Muscle of arm (tissue), 12 donors: Measurements from ENCODE around the gene KRI1. TPM values are rescaled to one million over a fixed set of nuclear protein-coding genes. Genes with fewer than 3 reads are reported as not detected.
"Not testable (repeated sequence)": the region's sequence is repeated elsewhere in the genome, so short reads cannot be mapped to it uniquely, and the experiment has no call there.

Source experiments
- DNase-seq: peaks from one replicate; pipeline ENCODE4 v3.0.0-alpha.2; 2013
- polyA plus RNA-seq, 12 donors: library from polyadenylated mRNA; unstranded; fragments of 120-200 nt; gene quantifications; one replicate each; pipeline ENCODE4 v1.2.1, GENCODE V29; 2013; ENCODE audit not compliant: insufficient read length in 12 of 12

Gene KRI1
- polyA plus RNA-seq, 12 donors, result 15.9 to 47.3 (median 22.8) TPM; not detected in 1

GRCh38 chr19:10551006-10551405, 14.8 kb downstream of the KRI1 start:
- not testable (repeated sequence) for DNase-seq

GRCh38 chr19:10550336-10550735, 15.5 kb downstream of the KRI1 start:
- DNase-seq, result no peak

- no peak for DNase-seq
Observed at GRCh38 chr19:10549733-10550132, 16.1 kb downstream of the KRI1 start.

DNA sequence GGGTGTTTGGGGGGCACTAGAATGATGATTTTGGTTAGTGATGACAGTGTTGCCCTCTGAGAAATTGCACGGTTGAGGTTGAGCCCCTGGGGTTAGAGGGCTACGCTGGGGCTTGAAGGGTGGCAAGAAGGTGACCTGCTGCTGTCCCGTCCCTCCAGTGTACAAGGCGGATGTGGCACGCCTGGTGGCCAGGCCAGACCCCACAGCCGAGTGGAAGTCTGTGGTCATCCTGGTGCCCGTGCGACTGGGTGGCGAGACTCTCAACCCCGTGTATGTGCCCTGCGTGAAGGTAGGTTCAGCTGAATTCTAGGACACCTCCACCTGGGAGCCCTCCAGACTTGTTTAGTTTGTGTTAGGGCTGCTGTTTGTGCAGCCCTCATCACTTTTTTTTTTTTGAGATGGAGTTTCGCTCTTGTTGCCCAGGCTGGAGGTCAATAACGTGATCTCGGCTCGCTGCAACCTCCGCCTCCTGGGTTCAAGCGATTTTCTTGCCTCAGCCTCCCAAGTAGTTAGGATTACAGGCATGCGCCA, 17.0 kb downstream of the KRI1 start:
- no peak for DNase-seq

DNA sequence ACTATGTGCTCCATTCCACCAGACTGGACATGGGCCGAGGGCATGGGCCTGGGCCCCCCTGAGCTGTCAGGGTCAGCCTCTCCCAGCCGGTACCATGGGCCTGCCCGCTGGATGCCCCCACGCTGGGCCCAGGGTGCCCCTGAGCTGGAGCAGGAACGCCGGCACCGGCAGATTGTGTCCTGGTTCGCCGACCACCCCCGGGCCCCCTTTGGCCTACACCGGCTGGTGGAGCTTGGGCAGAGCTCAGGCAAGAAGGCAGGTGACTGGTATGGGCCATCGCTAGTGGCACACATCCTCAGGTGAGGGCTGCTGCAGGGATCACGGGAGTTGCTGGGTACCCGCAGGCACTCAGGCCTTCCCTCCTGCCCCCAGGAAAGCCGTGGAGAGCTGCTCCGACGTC, 19.0 kb downstream of the KRI1 start:
- DNase-seq, result no peak

DNA sequence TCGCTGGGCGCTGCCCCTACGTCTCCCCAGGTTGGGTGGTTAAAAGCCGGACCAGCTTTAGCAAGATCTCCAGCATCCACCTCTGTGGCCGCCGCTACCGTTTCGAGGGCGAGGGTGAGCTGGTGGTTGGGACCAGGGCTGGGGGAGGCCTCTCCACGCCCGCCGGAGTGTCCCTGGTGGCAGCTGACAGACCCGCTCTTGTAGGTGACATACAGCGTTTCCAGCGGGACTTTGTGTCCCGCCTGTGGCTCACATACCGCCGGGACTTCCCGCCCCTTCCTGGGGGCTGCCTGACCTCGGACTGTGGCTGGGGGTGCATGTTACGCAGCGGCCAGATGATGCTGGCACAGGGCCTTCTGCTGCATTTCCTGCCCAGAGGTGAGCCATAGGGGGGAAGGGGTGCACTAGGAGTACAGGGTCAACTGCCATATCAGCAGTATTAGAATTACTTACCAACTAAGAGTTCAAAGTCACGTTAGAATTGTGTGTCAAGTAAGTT, 21.0 kb downstream of the KRI1 start:
- DNase-seq, result no peak

- DNase-seq, result no peak
Observed at GRCh38 chr19:10544242-10544752, 21.5 kb downstream of the KRI1 start.

- DNase-seq, result peak; percentile 63
Observed at GRCh38 chr19:10543420-10544241, 22.2 kb downstream of the KRI1 start, which contains the start of gene ATG4D. Gene ATG4D (plus strand): TSS chr19:10543904. CDS start chr19:10544091, 187 bp downstream.

DNA sequence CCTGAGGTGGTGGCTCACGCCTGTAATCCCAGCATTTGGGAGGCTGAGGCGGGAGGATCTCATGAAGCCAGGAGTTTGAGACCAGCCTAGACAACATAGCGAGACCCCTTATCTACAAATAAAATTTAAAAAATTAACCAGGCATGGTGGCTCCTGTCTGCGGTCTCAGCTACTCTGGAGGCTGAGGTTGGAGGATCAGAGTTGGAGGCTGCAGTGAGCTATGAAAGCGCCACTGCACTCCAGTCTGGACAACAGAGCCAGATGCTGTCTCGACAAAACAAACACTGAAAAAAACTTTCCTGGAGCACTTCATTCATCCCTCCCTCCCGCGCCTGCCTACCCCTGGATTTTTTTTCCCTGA, 22.8 kb downstream of the KRI1 start:
- no peak for DNase-seq

DNA sequence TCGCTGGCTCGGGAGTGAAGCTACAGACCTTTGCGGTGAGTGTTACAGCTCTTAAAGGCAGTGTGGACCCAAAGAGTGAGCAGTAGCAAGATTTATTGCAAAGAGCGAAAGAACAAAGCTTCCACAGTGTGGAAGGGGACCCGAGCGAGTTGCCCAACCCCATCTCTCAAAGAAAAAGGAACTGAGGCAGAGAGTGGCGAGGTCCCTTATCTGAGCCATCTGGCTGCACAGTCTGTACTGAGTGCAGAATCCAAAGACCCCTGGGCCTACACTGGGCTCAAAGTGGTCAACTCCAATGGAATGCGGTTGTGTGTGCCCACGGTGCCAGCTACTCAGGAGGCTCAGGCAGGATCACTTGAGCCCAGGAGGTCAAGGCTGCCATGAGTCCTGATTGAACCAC, 26.8 kb downstream of the KRI1 start:
- not testable (repeated sequence) for DNase-seq

DNA sequence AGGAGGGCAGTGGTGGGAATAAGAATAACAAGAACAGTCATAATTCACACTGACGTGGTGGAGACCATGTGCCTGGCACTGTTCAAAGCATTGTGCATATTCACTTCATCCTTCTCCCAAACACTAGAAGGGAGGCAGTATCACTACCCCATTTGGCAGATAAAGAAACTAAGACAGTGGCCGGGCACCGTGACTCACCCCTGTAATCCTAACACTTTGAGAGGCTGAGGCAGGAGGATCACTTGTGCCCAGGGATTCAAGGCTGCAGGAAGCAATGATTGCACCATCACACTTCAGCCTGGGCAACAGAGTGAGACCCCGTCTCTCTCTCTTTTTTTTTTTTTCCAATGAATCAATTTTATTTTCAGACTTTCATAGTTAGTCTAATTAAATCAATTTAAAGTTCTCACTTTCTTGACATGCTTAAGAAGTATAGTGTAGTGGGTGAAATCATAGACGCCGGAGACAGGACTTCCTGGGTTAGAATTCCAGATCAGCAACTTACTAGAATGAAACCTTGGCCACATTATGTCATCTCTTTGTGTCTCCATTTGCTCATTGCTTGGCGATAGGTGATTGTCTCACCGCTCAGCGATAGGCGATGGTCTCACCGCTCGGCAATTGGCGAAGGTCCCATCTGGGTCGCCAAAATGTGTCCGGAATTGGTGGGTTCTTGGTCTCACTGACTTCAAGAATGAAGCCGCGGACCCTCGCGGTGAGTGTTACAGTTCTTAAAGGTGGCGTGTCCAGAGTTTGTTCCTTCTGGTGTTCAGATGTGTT, 27.4 kb downstream of the KRI1 start:
- DNase-seq, result no peak

DNA sequence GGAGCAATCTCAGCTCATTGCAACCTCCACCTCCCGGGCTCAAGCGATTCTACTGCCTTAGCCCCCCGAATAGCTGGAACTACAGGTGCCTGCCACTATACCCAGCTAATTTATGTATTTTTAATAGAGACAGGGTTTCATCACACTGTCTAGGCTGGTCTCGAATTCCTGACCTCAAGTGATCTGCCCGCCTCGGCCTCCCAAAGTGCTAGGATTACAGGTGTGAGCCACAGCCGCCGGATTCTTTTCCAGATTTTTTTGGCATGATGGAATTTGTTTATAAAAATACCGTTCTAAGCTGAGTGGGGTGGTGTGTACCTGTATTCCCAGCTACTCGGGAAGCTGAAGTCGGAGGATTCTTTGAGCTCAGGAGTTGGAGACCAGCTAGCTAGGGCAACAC, 28.1 kb downstream of the KRI1 start:
- DNase-seq, result no peak

GRCh38 chr19:10535613-10536012, 30.2 kb downstream of the KRI1 start:
- no peak for DNase-seq

DNA sequence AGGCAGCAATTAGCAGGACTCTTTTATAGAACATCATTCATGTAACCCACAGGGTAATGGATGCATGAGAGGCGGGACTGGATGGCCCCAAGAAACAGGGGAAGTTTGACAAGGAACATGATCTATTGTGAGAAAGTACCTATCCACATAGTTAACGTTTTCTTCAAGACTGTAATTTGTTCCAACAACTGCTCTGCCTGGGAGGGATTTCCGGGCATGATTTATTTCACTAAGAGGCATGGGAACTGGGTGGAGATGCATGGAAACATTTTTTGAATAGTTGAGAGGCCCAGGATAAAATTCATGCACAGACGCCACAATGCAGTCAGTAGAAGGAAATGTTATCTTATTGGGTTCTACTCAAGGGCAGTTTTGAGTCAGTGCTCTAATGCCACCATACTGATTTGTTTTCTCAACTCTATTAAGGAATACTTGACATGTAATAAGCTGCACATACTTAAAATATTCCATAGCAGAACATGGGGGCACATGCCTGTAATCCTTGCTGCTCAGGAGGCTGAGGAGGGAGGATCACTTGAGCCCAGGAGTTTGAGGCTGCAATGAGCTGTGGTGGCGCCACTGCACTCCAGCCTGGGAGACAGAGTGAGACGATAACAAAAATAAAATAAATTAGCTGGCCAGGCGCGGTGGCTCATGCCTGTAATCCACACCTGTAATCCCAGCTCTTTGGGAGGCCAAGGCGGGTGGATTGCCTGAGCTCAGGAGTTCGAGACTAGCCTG, 32.0 kb downstream of the KRI1 start:
- DNase-seq, result no peak

- no peak for DNase-seq
Observed at GRCh38 chr19:10532457-10532856, 33.4 kb downstream of the KRI1 start.

DNA sequence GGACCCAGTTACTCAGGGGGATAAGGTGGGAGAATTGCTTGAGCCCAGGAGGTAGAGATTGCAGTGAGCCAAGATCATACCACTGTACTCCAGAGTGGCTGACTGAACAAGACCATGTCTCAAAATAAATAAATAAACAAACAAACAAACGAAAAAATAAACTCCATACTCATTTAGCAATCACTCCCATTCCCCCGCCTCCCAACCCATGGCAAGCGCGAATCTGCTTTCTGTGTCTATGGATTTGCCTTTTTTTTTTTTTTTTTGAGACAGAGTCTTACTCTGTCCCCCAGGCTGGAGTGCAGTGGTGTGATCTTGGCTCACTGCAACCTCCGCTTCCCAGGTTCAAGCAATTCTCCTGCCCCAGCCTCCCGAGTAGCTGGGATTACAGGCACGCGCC, 38.9 kb downstream of the KRI1 start:
- DNase-seq, result not testable (repeated sequence)

DNA sequence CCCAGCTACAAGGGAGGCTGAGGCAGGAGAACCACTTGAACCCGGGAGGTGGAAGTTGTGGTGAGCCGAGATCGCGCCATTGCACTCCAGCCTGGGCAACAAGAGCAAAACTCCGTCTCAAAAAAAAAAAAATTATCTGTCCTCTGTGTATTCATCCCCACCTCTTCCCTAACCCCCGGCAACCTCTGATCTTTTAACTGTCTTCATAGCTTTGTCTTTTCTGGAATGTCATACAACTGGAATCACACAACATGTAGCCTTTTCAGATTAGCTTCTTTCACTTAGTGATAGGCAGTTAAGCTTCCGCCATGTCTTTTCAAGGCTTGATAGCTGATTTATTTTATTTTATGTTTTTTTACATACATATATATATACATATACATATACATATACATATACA, 40.2 kb downstream of the KRI1 start:
- no peak for DNase-seq

DNA sequence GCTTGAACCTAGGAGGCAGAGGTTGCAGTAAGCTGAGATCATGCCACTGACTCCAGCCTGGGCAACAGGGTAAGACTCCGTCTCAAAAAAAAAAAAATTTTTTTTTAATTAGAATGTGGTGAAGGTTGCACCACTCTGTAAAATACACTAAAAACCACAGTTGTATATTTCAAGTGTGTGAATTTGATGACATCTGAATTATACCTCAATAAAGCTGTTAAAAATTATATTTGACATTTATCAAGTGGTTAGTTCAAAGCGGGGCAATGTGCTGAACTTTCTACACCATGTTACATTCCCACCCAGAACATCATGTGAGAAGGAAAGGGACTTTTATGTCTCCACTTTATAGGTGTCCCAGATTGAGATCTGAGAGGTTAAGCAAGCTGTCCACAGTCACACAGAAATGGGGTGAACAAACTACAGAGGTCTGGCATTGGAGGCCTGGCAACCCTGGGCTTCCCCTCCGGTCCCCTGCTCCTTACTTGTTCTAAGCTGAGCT, 42.6 kb downstream of the KRI1 start:
- DNase-seq, result no peak

DNA sequence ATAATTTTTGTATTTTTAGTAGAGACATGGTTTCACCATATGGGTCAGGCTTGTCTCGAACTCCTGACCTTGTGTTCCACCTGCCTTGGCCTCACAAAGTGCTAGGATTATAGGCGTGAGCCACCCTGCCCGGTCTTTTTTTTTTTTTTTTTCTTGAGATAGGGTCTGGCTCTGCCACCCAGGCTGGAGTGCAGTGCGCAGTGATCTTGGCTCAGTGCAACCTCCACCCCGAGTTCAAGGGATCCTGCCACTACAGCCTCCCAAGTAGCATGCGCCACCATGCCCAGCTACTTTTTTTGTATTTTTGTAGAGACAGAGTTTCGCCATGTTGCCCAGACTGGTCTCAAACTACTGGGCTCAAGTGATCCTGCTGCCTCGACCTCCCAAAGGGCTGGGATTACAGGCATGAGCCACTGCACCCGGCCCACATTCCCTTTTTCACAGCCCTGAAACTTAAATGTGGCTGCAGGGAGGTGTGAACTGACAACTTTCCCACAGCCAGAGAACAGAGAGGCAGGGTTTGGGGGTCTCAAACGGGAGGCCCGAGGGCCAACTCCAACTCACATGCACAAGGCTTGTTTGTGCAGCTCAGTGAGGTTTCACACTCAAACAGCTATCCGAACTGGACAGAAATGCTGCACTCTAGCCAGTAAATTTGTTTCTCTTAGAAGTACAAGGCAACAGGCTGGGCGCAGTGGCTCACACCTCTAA, 44.2 kb downstream of the KRI1 start:
- DNase-seq, result no peak

- no peak for DNase-seq
Observed at GRCh38 chr19:10520652-10521318, 45.0 kb downstream of the KRI1 start.
